ENCODE measurements around the gene LCP1.

LCP1 gene

GRCh38 chr13:46171739-46172138 is 10.2 kb downstream of the LCP1 start:
- TF ChIP-seq CTCF (IDR thresholded peaks at IDR 0.05; ENCODE audit: low read depth, low read length) = no peak
- no peak overlapping the region for H3K4me3 ChIP-seq (ENCODE audit: low read depth, low read length)

- H3K4me3 ChIP-seq (ENCODE audit: low read depth, low read length) = no peak overlapping the region
- no peak for TF ChIP-seq CTCF (IDR thresholded peaks at IDR 0.05; ENCODE audit: low read depth, low read length)
These were observed 10.8 kb downstream of the LCP1 start for GRCh38 chr13:46171217-46171616.

GRCh38 chr13:46170687-46171086 is 11.3 kb downstream of the LCP1 start:
- TF ChIP-seq CTCF (IDR thresholded peaks at IDR 0.05; ENCODE audit: low read depth, low read length) = no peak

GRCh38 chr13:46170268-46170667 is 11.7 kb downstream of the LCP1 start:
- no peak overlapping the region for H3K4me3 ChIP-seq (ENCODE audit: low read depth, low read length)
- no peak for TF ChIP-seq CTCF (IDR thresholded peaks at IDR 0.05; ENCODE audit: low read depth, low read length)

More at GRCh38 chr13:46170687-46171086, 11.3 kb downstream of the LCP1 start:
- no peak overlapping the region for H3K4me3 ChIP-seq (ENCODE audit: low read depth, low read length)

GRCh38 chr13:46169758-46170157 is 12.2 kb downstream of the LCP1 start:
- H3K4me3 ChIP-seq (ENCODE audit: low read depth, low read length) = no peak overlapping the region
- TF ChIP-seq CTCF (IDR thresholded peaks at IDR 0.05; ENCODE audit: low read depth, low read length) = no peak

- no peak overlapping the region for H3K4me3 ChIP-seq (ENCODE audit: low read depth, low read length)
- TF ChIP-seq CTCF (IDR thresholded peaks at IDR 0.05; ENCODE audit: low read depth, low read length) = no peak
These were observed 13.2 kb downstream of the LCP1 start for GRCh38 chr13:46168783-46169182.

- no peak overlapping the region for H3K4me3 ChIP-seq (ENCODE audit: low read depth, low read length)
- no peak for TF ChIP-seq CTCF (IDR thresholded peaks at IDR 0.05; ENCODE audit: low read depth, low read length)
These were observed 13.6 kb downstream of the LCP1 start for GRCh38 chr13:46168341-46168740.
